Stimulated activated CD4-positive, alpha-beta T cell treated with anti-CD3 and anti-CD28 coated beads, Interleukin-4, amount 100 ng/mL, for 48 hours (primary cell): ENCODE data around the gene EEF1AKMT2.
A peak's percentile ranks its signal among the peaks of the same experiment; 100 is the strongest.
"Not testable (repeated sequence)": the region's sequence is repeated elsewhere in the genome, so short reads cannot be mapped to it uniquely, and the experiment has no call there.

Experiments
- DNase-seq, 2 donors: peaks; one replicate each; pipeline ENCODE4 v3.0.0-alpha.2; 2020; ENCODE audit warnings: low read depth in 2 of 2

The EEF1AKMT2 gene

GRCh38 chr10:124755581-124755980 lies 36.1 kb downstream of the EEF1AKMT2 start:
- no peak for DNase-seq

- no peak for DNase-seq
Observed at GRCh38 chr10:124754227-124754626, 37.5 kb downstream of the EEF1AKMT2 start.

GRCh38 chr10:124748953-124749645 lies 42.6 kb downstream of the EEF1AKMT2 start:
- no peak for DNase-seq

GRCh38 chr10:124748166-124748565 lies 43.5 kb downstream of the EEF1AKMT2 start:
- no peak for DNase-seq

- DNase-seq, result no peak
Observed at GRCh38 chr10:124747745-124748144, 43.9 kb downstream of the EEF1AKMT2 start.

- DNase-seq, result no peak
Observed at GRCh38 chr10:124746992-124747391, 44.7 kb downstream of the EEF1AKMT2 start.

- DNase-seq, result not testable (repeated sequence)
Observed at GRCh38 chr10:124746447-124746846, 45.2 kb downstream of the EEF1AKMT2 start.

GRCh38 chr10:124745673-124746072 lies 46.0 kb downstream of the EEF1AKMT2 start:
- no peak for DNase-seq

GRCh38 chr10:124745252-124745651 lies 46.4 kb downstream of the EEF1AKMT2 start:
- no peak for DNase-seq

GRCh38 chr10:124744102-124745050 lies 47.3 kb downstream of the EEF1AKMT2 start, which contains the start of gene FAM53B:
FAM53B (minus strand) TSS chr10:124744378; CDS start chr10:124706713, 37,665 bp downstream.
- DNase-seq, result peak; percentile 65 to 75

GRCh38 chr10:124743191-124744101 lies 48.2 kb downstream of the EEF1AKMT2 start:
- DNase-seq, result no peak

- no peak for DNase-seq
Observed at GRCh38 chr10:124742413-124743190, 49.1 kb downstream of the EEF1AKMT2 start.

- no peak for DNase-seq
Observed at GRCh38 chr10:124741922-124742412, 49.7 kb downstream of the EEF1AKMT2 start.

GRCh38 chr10:124741281-124741921 lies 50.3 kb downstream of the EEF1AKMT2 start:
- peak; percentile 68 to 70 for DNase-seq

GRCh38 chr10:124740369-124741280 lies 51.1 kb downstream of the EEF1AKMT2 start:
- DNase-seq, result no peak

GRCh38 chr10:124739986-124740368 lies 51.7 kb downstream of the EEF1AKMT2 start:
- DNase-seq, result no peak

GRCh38 chr10:124739119-124739921 lies 52.4 kb downstream of the EEF1AKMT2 start:
- no peak for DNase-seq

- DNase-seq, result no peak
Observed at GRCh38 chr10:124738441-124738840, 53.2 kb downstream of the EEF1AKMT2 start.
